IMR-90 (cell line): ENCODE measurements around the gene LAMA3. TPM values are rescaled to one million over a fixed set of nuclear protein-coding genes. Genes with fewer than 3 reads are reported as not detected.

Experiments used
- ATAC-seq: fragments of 200-7000 bp; cut with Tn5 transposase; 2 replicates; pipeline ENCODE4 v1.9.1; 2020; ENCODE audit warnings: low read depth, mild to moderate bottlenecking, moderate library complexity
- BruUV-seq: library from RNA; stranded (reverse); fragments of 400-500 nt; replicated peaks from 2 replicates; lab custom pipeline; 2021; lab: Mats Ljungman, UMichigan
- CTCF ChIA-PET: fragments of 300-600 bp; formaldehyde crosslinking; extraction: SDS; loops from one replicate; lab custom pipeline; 2021; ENCODE audit warnings: antibody characterized with exemption; lab: Yijun Ruan, JAX
- POLR2A ChIA-PET: fragments of 300-600 bp; sonication (Branson Sonifier 250); formaldehyde crosslinking; loops from one replicate; lab custom pipeline; 2022; ENCODE audit warnings: antibody characterized with exemption; ENCODE audit not compliant: unreplicated experiment; lab: Charles Lee
- DNase-seq: peaks from one replicate; pipeline ENCODE4 v3.0.0; 2013
- H2AFZ ChIP-seq: replicated peaks from 2 replicates; pipeline ENCODE3; 2013; ENCODE audit warnings: low read length, mild to moderate bottlenecking; ENCODE audit not compliant: poor library complexity
- H2AK5ac ChIP-seq: 2 replicates; pipeline ENCODE4 v1.6.1; 2013; ENCODE audit warnings: low read depth, low read length, inconsistent platforms
- H2AK9ac ChIP-seq: replicated peaks from 2 replicates; pipeline ENCODE3; 2013; ENCODE audit warnings: mild to moderate bottlenecking, low read depth, low read length, moderate library complexity; ENCODE audit not compliant: poor library complexity
- H2BK120ac ChIP-seq: 2 replicates; pipeline ENCODE4 v1.6.1; 2013; ENCODE audit warnings: low read depth, low read length, inconsistent platforms
- H2BK15ac ChIP-seq: 3 replicates; pipeline ENCODE4 v1.6.1; 2013; ENCODE audit warnings: low read depth, low read length, inconsistent platforms
- H2BK20ac ChIP-seq: 2 replicates; pipeline ENCODE4 v1.6.1; 2013; ENCODE audit warnings: low read depth, mild to moderate bottlenecking, inconsistent platforms, low read length, moderate library complexity
- H2BK5ac ChIP-seq: 2 replicates; pipeline ENCODE4 v1.6.1; 2013; ENCODE audit warnings: mild to moderate bottlenecking, low read depth, low read length, inconsistent platforms; ENCODE audit not compliant: poor library complexity, severe bottlenecking
- H3K14ac ChIP-seq: replicated peaks from 2 replicates; pipeline ENCODE4 v1.6.1; 2013; ENCODE audit warnings: low read depth, low read length, inconsistent platforms
- H3K18ac ChIP-seq: 2 replicates; pipeline ENCODE4 v1.6.1; 2013; ENCODE audit warnings: low read depth, low read length, control low read depth
- H3K23ac ChIP-seq: 2 replicates; pipeline ENCODE4 v1.6.1; 2013; ENCODE audit warnings: low read depth, low read length, inconsistent platforms
- H3K27ac ChIP-seq: 2 replicates; pipeline ENCODE4 v1.5.1; 2013; ENCODE audit warnings: mild to moderate bottlenecking, control low read depth, low read length; ENCODE audit not compliant: insufficient read depth
- H3K27me3 ChIP-seq: 2 replicates; pipeline ENCODE4 v1.6.1; 2013; ENCODE audit warnings: low read length; ENCODE audit not compliant: control insufficient read depth, insufficient read depth
- H3K36me3 ChIP-seq: 2 replicates; pipeline ENCODE4 v1.6.1; 2013; ENCODE audit warnings: low read length, mixed read lengths; ENCODE audit not compliant: control insufficient read depth, insufficient read depth
- H3K4ac ChIP-seq: 2 replicates; pipeline ENCODE4 v1.6.1; 2013; ENCODE audit warnings: low read depth, low read length, inconsistent platforms
- H3K4me1 ChIP-seq: 2 replicates; pipeline ENCODE4 v1.6.1; 2013; ENCODE audit warnings: low read length, mixed read lengths; ENCODE audit not compliant: control insufficient read depth, insufficient read depth
- H3K4me2 ChIP-seq: 2 replicates; pipeline ENCODE4 v1.6.1; 2013; ENCODE audit warnings: low read depth, mild to moderate bottlenecking, control low read depth, low read length, moderate library complexity
- H3K4me3 ChIP-seq: 2 replicates; pipeline ENCODE4 v1.5.1; 2013; ENCODE audit warnings: low read depth, mild to moderate bottlenecking, control low read depth, low read length, moderate library complexity; ENCODE audit not compliant: insufficient read depth
- H3K56ac ChIP-seq: 2 replicates; pipeline ENCODE4 v1.6.1; 2013; ENCODE audit warnings: low read length, inconsistent platforms; ENCODE audit not compliant: insufficient read depth; ENCODE audit errors: extremely low read depth
- H3K79me1 ChIP-seq, 2 experiments: 2 replicates each; pipeline ENCODE4 v1.6.1; 2013; ENCODE audit warnings: low read length in 2 of 2, inconsistent platforms in 1 of 2, low read depth in 1 of 2
- H3K9ac ChIP-seq: 2 replicates; pipeline ENCODE4 v1.6.1; 2013; ENCODE audit warnings: low read depth, low read length, control low read depth
- H3K9me1 ChIP-seq: 2 replicates; pipeline ENCODE4 v1.6.1; 2013; ENCODE audit warnings: low read length, inconsistent platforms; ENCODE audit not compliant: insufficient read depth
- H3K9me3 ChIP-seq: 2 replicates; pipeline ENCODE4 v1.6.1; 2013; ENCODE audit warnings: low read length; ENCODE audit not compliant: control insufficient read depth, insufficient read depth
- H4K20me1 ChIP-seq: 2 replicates; pipeline ENCODE4 v1.6.1; 2013; ENCODE audit warnings: low read length, inconsistent platforms; ENCODE audit not compliant: insufficient read depth
- H4K5ac ChIP-seq: 2 replicates; pipeline ENCODE4 v1.6.1; 2013; ENCODE audit warnings: mild to moderate bottlenecking, low read depth, low read length, control low read depth
- H4K8ac ChIP-seq, 2 experiments: 2 replicates each; pipeline ENCODE4 v1.6.1; 2013; ENCODE audit warnings: low read depth in 2 of 2, low read length in 2 of 2, control low read depth in 1 of 2, inconsistent platforms in 1 of 2
- H4K91ac ChIP-seq: 2 replicates; pipeline ENCODE4 v1.6.1; 2013; ENCODE audit warnings: low read depth, low read length, inconsistent platforms; ENCODE audit not compliant: insufficient read depth
- BHLHE40 ChIP-seq: fragments of 150-350 bp; IDR thresholded peaks from 2 replicates; pipeline ENCODE4 v1.6.1; 2016; ENCODE audit warnings: mild to moderate bottlenecking, low read depth, low read length
- CEBPB ChIP-seq: IDR thresholded peaks from 2 replicates; pipeline ENCODE4 v1.6.1; 2012; ENCODE audit warnings: low read depth, low read length, improper control_type of control experiment
- CHD1 ChIP-seq: IDR thresholded peaks from 2 replicates; pipeline ENCODE4 v1.6.1; 2012; ENCODE audit warnings: low read depth, low read length, improper control_type of control experiment
- FOS ChIP-seq: fragments of 150-350 bp; IDR thresholded peaks from 2 replicates; pipeline ENCODE4 v1.6.1; 2016; ENCODE audit warnings: low read depth, low read length
- MAFK ChIP-seq: IDR thresholded peaks from 2 replicates; pipeline ENCODE4 v1.6.1; 2012; ENCODE audit warnings: low read depth, low read length, improper control_type of control experiment
- MAZ ChIP-seq: IDR thresholded peaks from 2 replicates; pipeline ENCODE4 v1.6.1; 2012; ENCODE audit warnings: low read depth, mild to moderate bottlenecking, low read length, improper control_type of control experiment, moderate library complexity, borderline replicate concordance
- MXI1 ChIP-seq: IDR thresholded peaks from 2 replicates; pipeline ENCODE4 v1.6.1; 2012; ENCODE audit warnings: low read depth, mild to moderate bottlenecking, low read length, moderate library complexity, borderline replicate concordance
- NFE2L2 ChIP-seq: fragments of 150-350 bp; IDR thresholded peaks from 2 replicates; pipeline ENCODE4 v1.6.1; 2016; ENCODE audit warnings: low read depth, mild to moderate bottlenecking, low read length
- POLR2A ChIP-seq: IDR thresholded peaks from 2 replicates; pipeline ENCODE4 v1.6.1; 2012; ENCODE audit warnings: mild to moderate bottlenecking, low read depth, low read length
- RAD21 ChIP-seq: IDR thresholded peaks from 2 replicates; pipeline ENCODE4 v1.6.1; 2012; ENCODE audit warnings: low read length, improper control_type of control experiment
- RCOR1 ChIP-seq: IDR thresholded peaks from 2 replicates; pipeline ENCODE4 v1.6.1; 2012; ENCODE audit warnings: mild to moderate bottlenecking, low read length, improper control_type of control experiment; ENCODE audit not compliant: insufficient replicate concordance
- RFX5 ChIP-seq: IDR thresholded peaks from 2 replicates; pipeline ENCODE4 v1.8.0; 2012; ENCODE audit warnings: low read depth, mild to moderate bottlenecking, low read length, moderate library complexity
- SMC3 ChIP-seq: fragments of 150-350 bp; IDR thresholded peaks from 2 replicates; pipeline ENCODE4 v1.6.1; 2016; ENCODE audit warnings: low read depth, mild to moderate bottlenecking, antibody characterized with exemption, low read length, moderate library complexity
- WGBS, 2 experiments: methylation state at CpG; one replicate each; pipeline versions ENCODE4 v1.1.5 to v1.1.7; 2013; ENCODE audit warnings: missing lambda C conversion rate in 2 of 2; ENCODE audit not compliant: insufficient read length in 1 of 2; ENCODE audit errors: extremely low coverage in 2 of 2; 5-methylcytosine and 5-hydroxymethylcytosine counted together
- dilution Hi-C: fragments of 300-500 bp; cut with HindIII; formaldehyde crosslinking; loops from one replicate; pipeline ENCODE4 v1.14.3; 2018; ENCODE audit warnings: low sequenced_read_pairs; ENCODE audit not compliant: unreplicated experiment
- in situ Hi-C: fragments of 300-500 bp; cut with MboI; formaldehyde crosslinking; loops from 3 replicates; pipeline ENCODE4 v1.14.3; 2019; ENCODE audit warnings: low sequenced_read_pairs, inconsistent platforms, mixed read lengths
- intact Hi-C: fragments of 100-400 bp; cut with micrococcal nuclease; formaldehyde crosslinking; loops from 2 replicates; pipeline ENCODE4 v1.10.0; 2022
- polyA plus RNA-seq, 3 experiments: library from polyadenylated mRNA; depleted of rRNA; stranded (reverse); fragments of >200 nt; gene quantifications; 2 replicates each; pipeline ENCODE4 v1.2.3, GENCODE V29; 2012; ENCODE audit warnings: low replicate concordance in 1 of 3
- total RNA-seq: library from RNA; depleted of rRNA; stranded (reverse); fragments of >200 nt; gene quantifications from 2 replicates; pipeline ENCODE4 v1.2.3, GENCODE V29; 2012
- TF ChIP-seq, protein P1 (sequence below): fragments of 150-350 bp; IDR thresholded peaks from 2 replicates; pipeline ENCODE4 v1.6.1; 2017; ENCODE audit warnings: mild to moderate bottlenecking, antibody characterized with exemption, low read length, low read depth
- TF ChIP-seq, protein P2 (sequence below): conservative IDR thresholded peaks from 2 replicates; pipeline ENCODE4 v1.5.1; 2012; ENCODE audit warnings: mild to moderate bottlenecking, low read depth, low read length, improper control_type of control experiment
- TF ChIP-seq, protein P3 (sequence below): fragments of 150-350 bp; IDR thresholded peaks from 2 replicates; pipeline ENCODE4 v1.6.1; 2016; ENCODE audit warnings: low read depth, mild to moderate bottlenecking, low read length, moderate library complexity, borderline replicate concordance

The LAMA3 gene
- total and polyA plus RNA-seq, 2 of the 4 experiments (the other 2 are of a cell fraction) = 0.18 to 0.19 TPM

DNA sequence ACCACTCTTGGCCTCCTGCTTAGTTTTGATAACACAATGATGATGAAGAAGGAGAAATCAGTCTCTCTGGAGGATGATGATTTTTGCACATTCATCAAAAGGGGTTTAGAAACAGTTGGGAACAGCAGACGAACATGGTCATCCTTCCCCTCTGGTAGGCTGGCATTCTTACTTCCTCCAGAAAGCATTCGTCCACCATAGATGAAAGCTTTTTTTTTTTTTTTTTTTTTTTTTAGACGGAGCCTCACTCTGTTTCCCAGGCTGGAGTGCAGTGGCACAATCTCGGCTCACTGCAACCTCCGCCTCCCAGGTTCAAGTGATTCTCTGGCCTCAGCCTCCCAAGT is 281.8 kb downstream of the LAMA3 start:
- no peaks in the 10 kb centered on the region for H4K20me1 ChIP-seq
- H3K9me1 ChIP-seq = peaks cover 4% of the 10 kb centered on the region; the same call in 1 of the 2 replicates
- no peak overlapping the region for H2AFZ ChIP-seq
- no peak overlapping the region for H2BK15ac ChIP-seq
- POLR2A ChIA-PET = no interaction called here
- H3K23ac ChIP-seq = no peak overlapping the region
- no TSS peak for BruUV-seq
- no peak overlapping the region for H3K4ac ChIP-seq
- no peak overlapping the region for H3K9ac ChIP-seq
- no CpG with 5 or more reads among the region's 5 CpGs for WGBS, 2 experiments
- no peak overlapping the region for H2BK120ac ChIP-seq
- H2BK20ac ChIP-seq = no peak overlapping the region
- H3K4me1 ChIP-seq = no peaks in the 10 kb centered on the region
- no peak overlapping the region for H2AK5ac ChIP-seq
- no peak overlapping the region for H4K91ac ChIP-seq
- peaks cover 4% of the 10 kb centered on the region for H3K27me3 ChIP-seq
- intact Hi-C loops = no loop called here
- H3K18ac ChIP-seq = no peak overlapping the region
- H2BK5ac ChIP-seq = no peak overlapping the region
- H3K4me3 ChIP-seq = no peak overlapping the region
- no peaks in the 10 kb centered on the region for H3K79me1 ChIP-seq
- CTCF ChIA-PET = interaction anchor here (0.6 kb wide), 1 partner anchor 28 kb away, joined by 3 read pairs; no protein-coding TSS in a partner anchor
- H3K56ac ChIP-seq = no peak overlapping the region
- no peaks in the 10 kb centered on the region for H3K36me3 ChIP-seq
- no peak overlapping the region for H3K14ac ChIP-seq
- DNase-seq = no peak
- dilution Hi-C loops = no loop called here
- ATAC-seq = no peak
- no peak overlapping the region for H3K27ac ChIP-seq
- H3K4me2 ChIP-seq = no peak overlapping the region
- H2AK9ac ChIP-seq = no peak overlapping the region
- in situ Hi-C loops = no loop called here
- no peak overlapping the region for H4K8ac ChIP-seq
- H4K5ac ChIP-seq = no peak overlapping the region
- no peaks in the 10 kb centered on the region for H3K9me3 ChIP-seq
- TF ChIP-seq, protein P1, sequence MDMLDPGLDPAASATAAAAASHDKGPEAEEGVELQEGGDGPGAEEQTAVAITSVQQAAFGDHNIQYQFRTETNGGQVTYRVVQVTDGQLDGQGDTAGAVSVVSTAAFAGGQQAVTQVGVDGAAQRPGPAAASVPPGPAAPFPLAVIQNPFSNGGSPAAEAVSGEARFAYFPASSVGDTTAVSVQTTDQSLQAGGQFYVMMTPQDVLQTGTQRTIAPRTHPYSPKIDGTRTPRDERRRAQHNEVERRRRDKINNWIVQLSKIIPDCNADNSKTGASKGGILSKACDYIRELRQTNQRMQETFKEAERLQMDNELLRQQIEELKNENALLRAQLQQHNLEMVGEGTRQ = no peak
- no peak for TF ChIP-seq MAFK
- TF ChIP-seq, protein P2, sequence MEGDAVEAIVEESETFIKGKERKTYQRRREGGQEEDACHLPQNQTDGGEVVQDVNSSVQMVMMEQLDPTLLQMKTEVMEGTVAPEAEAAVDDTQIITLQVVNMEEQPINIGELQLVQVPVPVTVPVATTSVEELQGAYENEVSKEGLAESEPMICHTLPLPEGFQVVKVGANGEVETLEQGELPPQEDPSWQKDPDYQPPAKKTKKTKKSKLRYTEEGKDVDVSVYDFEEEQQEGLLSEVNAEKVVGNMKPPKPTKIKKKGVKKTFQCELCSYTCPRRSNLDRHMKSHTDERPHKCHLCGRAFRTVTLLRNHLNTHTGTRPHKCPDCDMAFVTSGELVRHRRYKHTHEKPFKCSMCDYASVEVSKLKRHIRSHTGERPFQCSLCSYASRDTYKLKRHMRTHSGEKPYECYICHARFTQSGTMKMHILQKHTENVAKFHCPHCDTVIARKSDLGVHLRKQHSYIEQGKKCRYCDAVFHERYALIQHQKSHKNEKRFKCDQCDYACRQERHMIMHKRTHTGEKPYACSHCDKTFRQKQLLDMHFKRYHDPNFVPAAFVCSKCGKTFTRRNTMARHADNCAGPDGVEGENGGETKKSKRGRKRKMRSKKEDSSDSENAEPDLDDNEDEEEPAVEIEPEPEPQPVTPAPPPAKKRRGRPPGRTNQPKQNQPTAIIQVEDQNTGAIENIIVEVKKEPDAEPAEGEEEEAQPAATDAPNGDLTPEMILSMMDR = no peak
- no peak for TF ChIP-seq CHD1
- TF ChIP-seq MAZ = no peak
- TF ChIP-seq FOS = no peak
- TF ChIP-seq POLR2A = no peak
- TF ChIP-seq RAD21 = no peak
- TF ChIP-seq RCOR1 = no peak
- no peak for TF ChIP-seq RFX5
- TF ChIP-seq MXI1 = no peak
- TF ChIP-seq CEBPB = no peak
- TF ChIP-seq, protein P3, sequence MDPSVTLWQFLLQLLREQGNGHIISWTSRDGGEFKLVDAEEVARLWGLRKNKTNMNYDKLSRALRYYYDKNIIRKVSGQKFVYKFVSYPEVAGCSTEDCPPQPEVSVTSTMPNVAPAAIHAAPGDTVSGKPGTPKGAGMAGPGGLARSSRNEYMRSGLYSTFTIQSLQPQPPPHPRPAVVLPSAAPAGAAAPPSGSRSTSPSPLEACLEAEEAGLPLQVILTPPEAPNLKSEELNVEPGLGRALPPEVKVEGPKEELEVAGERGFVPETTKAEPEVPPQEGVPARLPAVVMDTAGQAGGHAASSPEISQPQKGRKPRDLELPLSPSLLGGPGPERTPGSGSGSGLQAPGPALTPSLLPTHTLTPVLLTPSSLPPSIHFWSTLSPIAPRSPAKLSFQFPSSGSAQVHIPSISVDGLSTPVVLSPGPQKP = no peak
- no peak for TF ChIP-seq BHLHE40
- TF ChIP-seq NFE2L2 = no peak
- TF ChIP-seq SMC3 = no peak
